ENCODE results near the gene ARHGEF19.
"Not testable (repeated sequence)": the region's sequence is repeated elsewhere in the genome, so short reads cannot be mapped to it uniquely, and the experiment has no call there.

- not testable (repeated sequence) for TF ChIP-seq CTCF (IDR thresholded peaks at IDR 0.05; ENCODE audit: low read depth, low read length); MAX (IDR thresholded peaks at IDR 0.05; ENCODE audit: low read depth, low read length); POLR2A (IDR thresholded peaks at IDR 0.05; ENCODE audit: extremely low read depth, insufficient read length)
Measured at GRCh38 chr1:16246239-16246638, 33.8 kb upstream of the ARHGEF19 start.
